GM12873 (cell line): ENCODE measurements around the gene TSKS.

Source experiments
- CTCF ChIP-seq: IDR thresholded peaks from 2 replicates; pipeline ENCODE4 v1.5.1; 2012; ENCODE audit warnings: low read depth, mild to moderate bottlenecking, moderate library complexity, low read length, control low read depth; ENCODE audit not compliant: insufficient read depth; ENCODE audit errors: missing control alignments

The TSKS gene

DNA sequence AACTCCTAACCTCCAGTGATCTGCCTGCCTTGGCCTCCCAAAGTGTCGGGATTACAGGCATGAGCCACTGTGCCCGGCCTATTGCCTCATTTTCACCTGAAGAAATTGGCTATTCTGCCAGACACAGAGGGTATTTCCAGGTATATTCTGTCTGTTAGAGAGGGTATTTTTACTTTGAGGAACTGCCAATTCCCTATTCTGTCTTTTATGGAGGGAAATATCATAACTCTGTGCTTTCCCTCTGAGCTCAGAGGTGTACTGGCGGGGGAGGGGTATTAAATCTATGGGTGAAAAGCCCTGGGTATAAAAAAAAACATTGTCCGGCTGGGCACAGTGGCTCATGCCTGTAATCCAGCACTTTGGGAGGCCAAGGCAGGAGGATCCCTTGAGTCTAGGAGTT lies 24.8 kb downstream of the TSKS start:
- no peak for TF ChIP-seq CTCF

DNA sequence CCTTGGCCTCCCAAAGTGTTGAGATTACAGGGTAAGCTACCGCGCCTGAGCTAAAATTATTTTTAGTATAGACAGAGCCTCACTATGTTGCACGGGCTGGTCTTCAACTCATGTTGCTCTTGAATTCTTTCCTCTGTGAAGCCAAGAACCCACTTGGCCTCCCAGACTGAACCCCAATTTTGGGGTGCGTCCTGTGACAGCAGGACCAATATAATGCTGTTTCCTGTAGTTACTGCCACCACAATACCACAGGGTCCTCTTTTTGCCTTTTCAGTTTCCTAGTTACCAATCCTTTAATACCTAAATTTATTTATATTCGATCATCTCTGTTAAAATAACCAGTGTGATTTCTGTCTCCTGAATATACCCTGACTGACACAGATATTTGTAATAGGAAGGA lies 32.9 kb downstream of the TSKS start:
- TF ChIP-seq CTCF, result no peak

DNA sequence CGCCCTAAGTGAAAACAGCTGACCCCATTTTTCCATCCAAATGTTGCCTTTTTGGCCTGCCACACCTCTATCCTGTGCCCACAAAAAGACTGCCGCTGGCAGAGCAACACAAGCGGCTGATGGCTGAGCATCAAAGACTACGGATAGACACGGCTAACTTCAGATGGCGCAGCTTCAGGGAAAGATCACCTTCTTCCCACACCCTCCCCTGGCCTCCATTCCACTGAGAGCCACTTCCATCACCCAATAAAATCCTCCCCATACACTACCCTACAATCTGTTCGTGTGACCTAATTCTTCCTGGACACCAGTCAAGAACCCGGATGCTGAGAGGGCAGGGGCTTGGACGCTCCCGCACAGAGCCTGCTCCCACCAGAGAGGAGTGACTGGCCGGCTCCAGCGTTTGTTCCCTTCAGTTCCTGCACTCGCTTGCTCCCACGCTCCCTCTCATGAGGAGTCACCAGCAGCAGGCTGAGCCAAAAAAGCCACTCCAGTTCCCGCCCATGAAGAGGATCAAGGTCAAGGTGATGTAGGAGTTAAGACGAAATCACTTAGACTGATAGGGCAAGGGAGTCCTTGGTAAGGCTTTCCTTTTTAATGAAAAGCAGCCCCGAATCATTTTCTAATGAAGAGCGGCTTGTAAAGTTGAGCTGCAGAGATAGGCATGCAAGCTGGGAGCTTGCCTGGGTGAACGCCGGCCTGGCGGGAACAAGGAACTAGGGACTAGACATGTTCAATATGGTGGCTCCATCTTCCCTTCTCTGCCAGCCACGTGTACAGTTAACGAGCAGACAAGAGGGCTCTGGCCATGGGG lies 35.7 kb downstream of the TSKS start:
- no peak for TF ChIP-seq CTCF

- no peak for TF ChIP-seq CTCF
These were observed 44.1 kb downstream of the TSKS start for GRCh38 chr19:49718991-49719390.

DNA sequence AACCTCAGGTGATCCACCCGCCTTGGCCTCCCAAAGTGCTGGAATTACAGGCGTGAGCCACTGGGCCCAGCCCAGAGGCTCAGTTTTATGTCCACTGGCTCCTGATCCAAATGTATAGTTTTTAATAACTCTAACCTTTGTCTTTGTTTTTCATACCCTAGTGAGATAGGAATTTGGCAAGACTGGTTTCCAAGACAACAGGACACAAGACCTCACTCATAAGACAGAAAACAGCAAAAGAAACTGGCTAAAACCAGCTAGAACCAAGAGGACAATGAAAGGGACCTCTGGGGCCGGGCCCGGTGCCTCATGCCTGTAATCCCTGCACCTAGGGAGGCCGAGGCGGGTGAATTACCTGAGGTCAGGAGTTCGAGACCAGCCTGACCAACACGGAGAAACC lies 44.6 kb downstream of the TSKS start:
- no peak for TF ChIP-seq CTCF

DNA sequence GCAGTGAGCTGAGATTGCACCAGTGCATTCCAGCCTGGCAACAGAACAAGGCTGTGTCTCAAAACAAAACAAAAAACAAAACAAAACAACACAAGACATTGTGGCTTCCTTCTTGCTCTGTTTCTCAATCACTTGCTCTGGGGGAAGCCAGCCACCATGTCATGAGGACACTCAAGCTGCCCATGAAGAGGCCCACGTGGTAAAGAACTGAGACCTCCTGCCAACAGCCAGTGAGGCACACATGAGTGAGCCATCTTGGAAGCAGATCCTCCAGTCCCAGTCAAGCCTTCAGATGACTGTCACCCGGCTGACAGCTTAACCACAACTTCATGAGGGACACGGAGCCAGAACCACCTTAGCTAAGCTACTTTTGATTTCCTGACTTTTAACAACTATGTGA lies 47.0 kb downstream of the TSKS start:
- TF ChIP-seq CTCF, result no peak

DNA sequence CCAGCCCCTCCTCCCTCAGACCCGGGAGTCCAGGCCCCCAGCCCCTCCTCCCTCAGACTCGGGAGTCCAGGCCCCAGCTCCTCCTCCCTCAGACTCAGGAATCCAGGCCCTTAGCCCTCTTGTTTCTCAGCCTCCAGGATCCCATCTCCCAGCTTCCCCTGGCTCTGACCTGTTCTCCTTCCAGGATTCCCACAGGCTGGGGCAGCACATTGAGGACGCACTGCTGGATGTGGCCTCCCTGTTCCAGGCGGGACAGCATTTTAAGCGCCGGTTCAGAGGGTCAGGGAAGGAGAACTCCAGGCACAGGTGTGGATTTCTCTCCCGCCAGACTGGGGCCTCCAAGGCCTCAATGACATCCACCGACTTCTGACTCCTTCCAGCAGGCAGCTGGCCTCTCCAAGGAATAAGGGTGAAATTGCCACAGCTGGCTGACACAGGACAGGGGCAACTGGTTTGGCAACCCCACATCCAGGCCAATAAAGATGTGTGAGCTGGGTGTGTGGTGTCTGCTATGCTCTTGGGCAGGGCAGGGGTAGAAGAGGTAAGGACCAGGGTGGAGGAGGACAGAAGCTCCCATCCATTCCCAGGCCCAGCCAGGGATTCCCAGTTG lies 49.8 kb downstream of the TSKS start:
- no peak for TF ChIP-seq CTCF
